ENCODE measurements around the gene CIAPIN1. TPM values are rescaled to one million over a fixed set of nuclear protein-coding genes. Genes with fewer than 3 reads are reported as not detected.

CIAPIN1 gene
- total RNA-seq, 1 donor from 2014 or later, result 31.2 TPM

DNA sequence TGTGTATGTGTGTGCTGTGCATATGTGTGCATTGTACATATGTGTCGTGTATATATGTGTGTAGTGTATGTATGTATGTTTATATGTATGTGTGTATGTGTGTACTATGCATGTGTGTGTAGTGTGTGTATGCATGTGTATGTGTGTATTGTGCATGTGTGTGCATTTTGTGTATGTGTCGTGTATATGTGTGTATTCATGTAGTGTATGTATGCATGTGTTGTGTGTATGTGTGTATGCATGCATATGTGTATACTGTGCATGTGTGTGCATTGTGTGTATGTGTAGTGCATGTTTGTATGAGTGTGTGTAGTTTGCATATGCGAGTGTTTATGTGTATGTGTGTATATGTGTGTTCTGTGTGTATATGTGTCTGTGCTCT, 58.1 kb downstream of the CIAPIN1 start:
- Histone ChIP-seq H3K4me3 (no peak overlapping the region), H3K9me3 (no peaks in the 10 kb centered on the region), H3K36me3 (no peaks in the 10 kb centered on the region), H3K4me1 (peaks cover 24% of the 10 kb centered on the region), H3K27ac (no peak overlapping the region), H3K27me3 (no peaks in the 10 kb centered on the region)
- intact Hi-C loops (cut with DNase I), result no loop called here
- TF ChIP-seq, protein P1, sequence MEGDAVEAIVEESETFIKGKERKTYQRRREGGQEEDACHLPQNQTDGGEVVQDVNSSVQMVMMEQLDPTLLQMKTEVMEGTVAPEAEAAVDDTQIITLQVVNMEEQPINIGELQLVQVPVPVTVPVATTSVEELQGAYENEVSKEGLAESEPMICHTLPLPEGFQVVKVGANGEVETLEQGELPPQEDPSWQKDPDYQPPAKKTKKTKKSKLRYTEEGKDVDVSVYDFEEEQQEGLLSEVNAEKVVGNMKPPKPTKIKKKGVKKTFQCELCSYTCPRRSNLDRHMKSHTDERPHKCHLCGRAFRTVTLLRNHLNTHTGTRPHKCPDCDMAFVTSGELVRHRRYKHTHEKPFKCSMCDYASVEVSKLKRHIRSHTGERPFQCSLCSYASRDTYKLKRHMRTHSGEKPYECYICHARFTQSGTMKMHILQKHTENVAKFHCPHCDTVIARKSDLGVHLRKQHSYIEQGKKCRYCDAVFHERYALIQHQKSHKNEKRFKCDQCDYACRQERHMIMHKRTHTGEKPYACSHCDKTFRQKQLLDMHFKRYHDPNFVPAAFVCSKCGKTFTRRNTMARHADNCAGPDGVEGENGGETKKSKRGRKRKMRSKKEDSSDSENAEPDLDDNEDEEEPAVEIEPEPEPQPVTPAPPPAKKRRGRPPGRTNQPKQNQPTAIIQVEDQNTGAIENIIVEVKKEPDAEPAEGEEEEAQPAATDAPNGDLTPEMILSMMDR (IDR thresholded peaks at IDR 0.05), result no peak
- DNase-seq (no peak), ATAC-seq (no peak)

DNA sequence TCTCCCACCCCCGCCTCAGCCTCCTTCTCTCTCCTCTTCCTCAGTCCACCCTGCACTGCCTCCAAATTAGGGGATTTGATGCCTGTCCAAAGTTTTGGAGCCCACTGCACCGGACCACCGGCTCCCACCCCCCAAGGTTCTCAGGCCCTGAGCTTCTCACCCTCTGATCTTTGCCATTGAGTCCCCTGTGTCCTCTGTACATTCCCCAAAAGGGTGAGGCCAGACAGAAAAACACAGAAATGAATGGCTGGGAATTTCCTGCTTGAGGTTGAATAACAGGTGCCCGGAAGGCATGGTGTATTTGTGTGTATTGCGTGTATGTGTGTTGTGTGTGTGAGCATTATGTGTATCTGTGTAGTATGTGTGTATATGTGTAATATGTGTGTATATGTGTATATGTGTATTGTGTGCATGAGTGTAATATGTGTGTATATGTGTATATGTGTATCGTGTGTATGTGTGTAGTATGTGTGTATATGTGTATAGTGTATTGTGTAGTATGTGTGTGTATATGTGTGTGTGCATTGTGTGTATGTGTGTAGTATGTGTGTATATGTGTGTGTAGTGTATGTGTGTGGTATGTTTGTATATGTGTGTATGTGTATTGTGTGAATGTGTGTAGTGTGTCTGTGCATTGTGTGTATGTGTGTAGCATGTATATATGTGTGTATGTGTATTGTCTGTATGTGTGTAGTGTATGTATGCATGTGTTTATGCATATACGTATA, 58.7 kb downstream of the CIAPIN1 start:
- intact Hi-C loops (cut with DNase I), result no loop called here
- DNase-seq, result no peak
- Histone ChIP-seq H3K4me3 (no peak overlapping the region), H3K36me3 (no peaks in the 10 kb centered on the region), H3K27ac (no peak overlapping the region), H3K4me1 (peaks cover 29% of the 10 kb centered on the region), H3K9me3 (no peaks in the 10 kb centered on the region), H3K27me3 (no peaks in the 10 kb centered on the region)
- peak; percentile 45 for ATAC-seq
- TF ChIP-seq, protein P1 (IDR thresholded peaks at IDR 0.05), result no peak

DNA sequence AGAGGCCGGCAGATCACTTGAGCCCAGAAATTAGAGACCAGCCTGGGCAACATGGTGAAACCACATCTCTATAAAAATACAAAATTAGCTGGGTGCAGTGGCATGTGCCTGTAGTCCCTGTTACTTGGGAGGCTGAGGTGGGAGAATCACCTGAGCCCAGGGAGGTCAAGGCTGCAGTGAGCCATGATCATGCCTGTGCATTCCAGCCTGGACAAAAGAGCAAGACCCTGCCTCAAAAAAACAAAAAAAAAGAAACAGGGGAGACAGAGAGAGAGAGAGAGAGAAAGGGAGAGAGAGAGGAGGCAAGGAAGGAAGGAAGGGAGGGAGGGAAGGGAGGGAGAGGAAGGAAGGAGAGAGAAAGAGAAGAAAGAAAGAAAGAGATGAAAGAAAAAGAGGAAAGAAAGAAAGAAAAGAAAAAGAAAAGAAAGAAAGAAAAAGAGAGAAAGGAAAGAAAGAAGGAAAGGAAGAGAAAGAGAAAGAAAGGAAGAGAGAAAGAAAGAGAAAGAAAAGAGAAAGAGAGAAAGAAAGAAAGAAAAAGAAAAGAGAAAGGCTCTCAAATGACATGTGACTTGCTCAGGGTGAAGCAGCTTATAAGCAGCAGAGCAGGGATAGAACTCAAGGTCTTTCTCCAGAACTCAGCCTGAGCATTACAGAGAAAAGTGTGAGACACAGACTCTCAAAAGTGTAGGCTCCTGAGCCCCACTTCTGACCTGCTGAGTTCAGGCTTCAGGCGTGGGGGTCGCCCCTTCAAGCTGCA, 59.4 kb downstream of the CIAPIN1 start:
- DNase-seq (no peak), ATAC-seq (no peak)
- intact Hi-C loops (cut with DNase I), result no loop called here
- TF ChIP-seq, protein P1 (IDR thresholded peaks at IDR 0.05), result no peak
- Histone ChIP-seq H3K9me3 (no peaks in the 10 kb centered on the region), H3K27me3 (no peaks in the 10 kb centered on the region), H3K4me1 (peaks cover 30% of the 10 kb centered on the region), H3K4me3 (no peak overlapping the region), H3K36me3 (no peaks in the 10 kb centered on the region), H3K27ac (no peak overlapping the region)

DNA sequence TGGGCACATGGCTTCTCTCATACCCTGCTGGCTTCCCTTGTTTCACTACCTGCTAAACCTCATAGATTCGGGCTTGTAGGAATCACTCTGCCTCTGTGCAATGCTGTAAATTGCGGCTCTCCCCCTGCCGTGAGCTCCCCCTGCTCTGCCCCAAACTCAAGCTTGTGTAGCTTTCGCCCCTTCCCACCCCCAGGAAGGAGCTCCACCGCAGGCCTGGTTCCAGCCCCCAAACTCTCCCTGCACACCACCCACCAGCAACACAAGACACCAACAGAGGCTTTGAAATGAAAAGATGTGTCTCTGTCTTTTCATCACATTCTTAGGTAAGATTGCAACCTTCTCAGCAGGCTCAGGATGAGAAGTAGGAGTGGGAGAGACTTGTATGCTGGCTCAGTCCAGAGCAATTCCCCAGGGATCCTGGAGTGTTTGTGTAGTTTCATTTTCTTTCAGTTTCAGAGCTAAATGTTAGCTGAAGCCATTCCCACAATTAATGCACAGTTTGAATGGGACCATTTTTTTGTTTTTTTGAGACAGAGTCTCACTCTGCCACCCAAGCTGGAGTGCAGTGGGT, 60.7 kb downstream of the CIAPIN1 start:
- intact Hi-C loops (cut with DNase I), result no loop called here
- Histone ChIP-seq H3K36me3 (no peaks in the 10 kb centered on the region), H3K4me1 (peaks cover 30% of the 10 kb centered on the region), H3K9me3 (no peaks in the 10 kb centered on the region), H3K4me3 (no peak overlapping the region), H3K27me3 (no peaks in the 10 kb centered on the region), H3K27ac (no peak overlapping the region)
- DNase-seq (no peak), ATAC-seq (no peak)
- TF ChIP-seq, protein P1 (IDR thresholded peaks at IDR 0.05), result no peak

DNA sequence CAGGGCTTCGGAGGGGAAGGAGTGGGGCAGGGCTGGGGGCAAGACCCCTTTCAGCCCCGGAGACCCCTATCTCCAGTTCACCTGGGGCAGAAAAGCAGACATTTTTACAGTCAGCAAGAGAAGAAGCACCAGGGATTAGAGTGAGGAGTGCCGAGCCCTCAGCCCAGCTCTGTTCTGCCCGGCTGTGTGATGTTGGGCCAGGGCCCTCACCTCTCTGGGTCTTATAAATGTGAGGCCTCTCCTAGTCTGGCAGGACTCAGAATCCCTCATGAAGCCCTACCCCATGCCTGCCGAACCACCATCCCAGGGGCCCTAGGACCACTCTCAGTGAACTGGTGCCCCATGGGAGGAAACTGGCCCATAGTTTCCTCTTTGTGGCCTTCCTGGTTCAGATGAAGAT, 62.1 kb downstream of the CIAPIN1 start:
- intact Hi-C loops (cut with DNase I), result no loop called here
- ATAC-seq (no peak), DNase-seq (no peak)
- Histone ChIP-seq H3K27me3 (no peaks in the 10 kb centered on the region), H3K4me3 (no peak overlapping the region), H3K9me3 (no peaks in the 10 kb centered on the region), H3K27ac (no peak overlapping the region), H3K36me3 (no peaks in the 10 kb centered on the region), H3K4me1 (peaks cover 30% of the 10 kb centered on the region)
- TF ChIP-seq, protein P1 (IDR thresholded peaks at IDR 0.05), result no peak

All from upper lobe of right lung (tissue), 1 donor.